Measurements from ENCODE around the gene EML5.

- TF ChIP-seq CTCF (IDR thresholded peaks at IDR 0.05), result no peak
- TF ChIP-seq ZFX (IDR thresholded peaks at IDR 0.05; ENCODE audit: borderline replicate concordance), result no peak
Measured at GRCh38 chr14:88597601-88598000, 195.2 kb downstream of the EML5 start.
